ENCODE results near the gene URGCP.

DNA sequence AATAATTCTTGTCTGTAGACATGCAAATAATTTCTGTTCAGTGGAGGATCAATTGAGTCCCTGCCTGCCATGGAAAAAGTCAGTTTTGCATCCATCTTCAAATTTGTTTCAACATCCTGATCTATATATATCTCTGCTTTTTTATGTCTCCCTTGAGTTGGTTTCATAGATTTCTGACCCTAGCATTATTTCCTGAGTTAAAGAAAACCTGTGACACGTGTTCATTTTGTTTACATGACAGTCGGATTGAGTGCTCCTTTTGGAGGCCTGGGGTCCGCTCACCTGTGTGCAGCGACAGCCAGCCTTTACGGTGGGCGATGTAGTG is 37.8 kb downstream of the URGCP start:
- TF ChIP-seq, protein P1, sequence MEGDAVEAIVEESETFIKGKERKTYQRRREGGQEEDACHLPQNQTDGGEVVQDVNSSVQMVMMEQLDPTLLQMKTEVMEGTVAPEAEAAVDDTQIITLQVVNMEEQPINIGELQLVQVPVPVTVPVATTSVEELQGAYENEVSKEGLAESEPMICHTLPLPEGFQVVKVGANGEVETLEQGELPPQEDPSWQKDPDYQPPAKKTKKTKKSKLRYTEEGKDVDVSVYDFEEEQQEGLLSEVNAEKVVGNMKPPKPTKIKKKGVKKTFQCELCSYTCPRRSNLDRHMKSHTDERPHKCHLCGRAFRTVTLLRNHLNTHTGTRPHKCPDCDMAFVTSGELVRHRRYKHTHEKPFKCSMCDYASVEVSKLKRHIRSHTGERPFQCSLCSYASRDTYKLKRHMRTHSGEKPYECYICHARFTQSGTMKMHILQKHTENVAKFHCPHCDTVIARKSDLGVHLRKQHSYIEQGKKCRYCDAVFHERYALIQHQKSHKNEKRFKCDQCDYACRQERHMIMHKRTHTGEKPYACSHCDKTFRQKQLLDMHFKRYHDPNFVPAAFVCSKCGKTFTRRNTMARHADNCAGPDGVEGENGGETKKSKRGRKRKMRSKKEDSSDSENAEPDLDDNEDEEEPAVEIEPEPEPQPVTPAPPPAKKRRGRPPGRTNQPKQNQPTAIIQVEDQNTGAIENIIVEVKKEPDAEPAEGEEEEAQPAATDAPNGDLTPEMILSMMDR (conservative IDR thresholded peaks at IDR 0.05; ENCODE audit: low read depth, low read length): no peak
- no peak for TF ChIP-seq EZH2 (IDR thresholded peaks at IDR 0.05; ENCODE audit: low read length, unreplicated experiment)
